Prostate gland (tissue), 2 donors: ENCODE measurements around the gene MAPKBP1. TPM values are rescaled to one million over a fixed set of nuclear protein-coding genes. Genes with fewer than 3 reads are reported as not detected.
A peak's percentile ranks its signal among the peaks of the same experiment; 100 is the strongest.

Experiments used
- DNase-seq: peaks from one replicate; pipeline ENCODE4 v3.0.0-alpha.2; 2019; ENCODE audit warnings: low spot score
- H3K27ac ChIP-seq, 2 donors: fragments of 200-600 bp; sonication (generic); 2 replicates each; pipeline ENCODE4 v1.5.1; 2017 to 2019
- H3K27me3 ChIP-seq: fragments of 200-600 bp; sonication (generic); replicated peaks from 2 replicates; pipeline ENCODE4 v1.5.1; 2019; ENCODE audit not compliant: insufficient read depth
- H3K36me3 ChIP-seq, 2 donors: fragments of 200-600 bp; sonication (generic); 1 replicate in 1 of 2; 2 replicates in 1 of 2; pipeline versions ENCODE4 v1.5.1 to v1.8.1; 2017 to 2019
- H3K4me1 ChIP-seq: fragments of 200-600 bp; sonication (generic); replicated peaks from 2 replicates; pipeline ENCODE4 v1.5.1; 2019
- H3K4me3 ChIP-seq, 2 donors: fragments of 200-600 bp; sonication (generic); 2 replicates each; pipeline ENCODE4 v1.5.1; 2017 to 2019
- H3K9me3 ChIP-seq: fragments of 200-600 bp; sonication (generic); 2 replicates; pipeline ENCODE4 v1.5.1; 2017
- CTCF ChIP-seq, 4 experiments: fragments of 200-600 bp in 2 of 4; fragments of 450-650 bp in 2 of 4; sonication (generic) in 2 of 4; IDR thresholded peaks; 1 replicate in 3 of 4; 2 replicates in 1 of 4; pipeline ENCODE4 v1.5.1; 2016 to 2019; ENCODE audit warnings: antibody characterized with exemption in 4 of 4, mild to moderate bottlenecking in 2 of 4, moderate library complexity in 2 of 4
- POLR2A ChIP-seq: fragments of 450-650 bp; IDR thresholded peaks from one replicate; pipeline ENCODE4 v1.6.1; 2016; ENCODE audit warnings: antibody characterized with exemption, mild to moderate bottlenecking
- POLR2AphosphoS5 ChIP-seq: sonication (generic); formaldehyde crosslinking; IDR thresholded peaks from one replicate; pipeline ENCODE4 v1.6.1; 2017; ENCODE audit warnings: antibody characterized with exemption
- WGBS: methylation state at CpG from one replicate; pipeline ENCODE4 v1.1.5; 2018; 5-methylcytosine and 5-hydroxymethylcytosine counted together
- intact Hi-C: fragments of 100-400 bp; cut with DNase I; formaldehyde crosslinking; loops from one replicate; pipeline ENCODE4 v1.14.2; 2022
- total RNA-seq, 2 donors: library from RNA; depleted of rRNA; stranded (reverse); fragments of >200 nt; gene quantifications; one replicate each; pipeline ENCODE4 v1.1.0, GENCODE V29; 2016

MAPKBP1 gene
- total RNA-seq, 2 donors from 2014 or later = 17.4 to 62.8 TPM

GRCh38 chr15:41795996-41796856 lies 21.9 kb downstream of the MAPKBP1 start:
- TF ChIP-seq POLR2A (no peak), POLR2AphosphoS5 (no peak), CTCF (IDR thresholded peaks at IDR 0.05) (no peak)
- no peak for DNase-seq
- Histone ChIP-seq H3K36me3 (no peaks in the 10 kb centered on the region), H3K27ac (peak overlapping the region in 1 of 2 donors; percentile 8), H3K27me3 (no peaks in the 10 kb centered on the region), H3K4me1 (no peaks in the 10 kb centered on the region), H3K9me3 (no peaks in the 10 kb centered on the region), H3K4me3 (no peak overlapping the region)
- intact Hi-C loops = no loop called here
- WGBS = 45% methylated on average over 10 of the region's 10 CpGs

- H3K4me3 ChIP-seq = no peak overlapping the region
- no peak overlapping the region for H3K27ac ChIP-seq
- no peaks in the 10 kb centered on the region for H3K4me1 ChIP-seq
- no peaks in the 10 kb centered on the region for H3K36me3 ChIP-seq
- TF ChIP-seq POLR2AphosphoS5 (no peak), CTCF (IDR thresholded peaks at IDR 0.05) (no peak), POLR2A (no peak)
- WGBS = 76% methylated on average over 8 of the region's 8 CpGs
- intact Hi-C loops = no loop called here
- DNase-seq = no peak
- no peaks in the 10 kb centered on the region for H3K9me3 ChIP-seq
- H3K27me3 ChIP-seq = no peaks in the 10 kb centered on the region
Measured at GRCh38 chr15:41797201-41797944, 23.1 kb downstream of the MAPKBP1 start.

- H3K27me3 ChIP-seq = no peaks in the 10 kb centered on the region
- H3K9me3 ChIP-seq = no peaks in the 10 kb centered on the region
- intact Hi-C loops = no loop called here
- no peak overlapping the region for H3K4me3 ChIP-seq
- WGBS = 83% methylated on average over 9 of the region's 9 CpGs
- no peak for DNase-seq
- no peaks in the 10 kb centered on the region for H3K4me1 ChIP-seq
- TF ChIP-seq CTCF (IDR thresholded peaks at IDR 0.05) = no peak
- no peak for TF ChIP-seq POLR2AphosphoS5
- no peak for TF ChIP-seq POLR2A
- H3K36me3 ChIP-seq = no peaks in the 10 kb centered on the region
- H3K27ac ChIP-seq = no peak overlapping the region
Measured at GRCh38 chr15:41798607-41799487, 24.6 kb downstream of the MAPKBP1 start.

GRCh38 chr15:41799488-41799805 lies 25.2 kb downstream of the MAPKBP1 start:
- DNase-seq = no peak
- no peaks in the 10 kb centered on the region for H3K36me3 ChIP-seq
- WGBS = 85% methylated on average over 5 of the region's 5 CpGs
- no peaks in the 10 kb centered on the region for H3K9me3 ChIP-seq
- H3K4me1 ChIP-seq = no peaks in the 10 kb centered on the region
- TF ChIP-seq POLR2A = no peak
- TF ChIP-seq POLR2AphosphoS5 = no peak
- TF ChIP-seq CTCF (IDR thresholded peaks at IDR 0.05) = no peak
- H3K27me3 ChIP-seq = no peaks in the 10 kb centered on the region
- intact Hi-C loops = no loop called here
- no peak overlapping the region for H3K27ac ChIP-seq
- H3K4me3 ChIP-seq = no peak overlapping the region
